Stomach (tissue), 4 donors: ENCODE results near the gene PLCD1.

ENCODE experiments used
- CTCF ChIP-seq, 7 experiments: fragments of 450-650 bp in 4 of 7; fragments of 200-600 bp in 3 of 7; sonication (generic) in 3 of 7; IDR thresholded peaks; one replicate each; pipeline ENCODE4 v1.5.1; 2016 to 2019; ENCODE audit warnings: antibody characterized with exemption in 7 of 7, control low read depth in 2 of 7, mild to moderate bottlenecking in 1 of 7
- POLR2A ChIP-seq, 4 donors: fragments of 450-650 bp; IDR thresholded peaks; one replicate each; pipeline ENCODE4 v1.6.1; 2016; ENCODE audit warnings: antibody characterized with exemption in 4 of 4, control low read depth in 2 of 4, mild to moderate bottlenecking in 1 of 4, moderate library complexity in 1 of 4

- TF ChIP-seq CTCF (IDR thresholded peaks at IDR 0.05) (no peak), POLR2A (IDR thresholded peaks at IDR 0.05) (no peak)
Observed at GRCh38 chr3:38015984-38016383, 13.5 kb downstream of the PLCD1 start.
